ENCODE measurements around the gene DRD2.

The DRD2 gene

GRCh38 chr11:113446938-113447337 lies 28.3 kb downstream of the DRD2 start:
- H3K4me1 ChIP-seq (ENCODE audit: control insufficient read depth, insufficient read depth, low read length) = peaks cover 10% of the 10 kb centered on the region
- peaks cover 0 to 6% of the 10 kb centered on the region in 2 donors for H3K27me3 ChIP-seq (ENCODE audit: control insufficient read depth in 1 of 2, insufficient read depth in 2 of 2, low read length in 2 of 2)
- H3K9ac ChIP-seq (ENCODE audit: low read length in 2 of 2) = no peak overlapping the region
- H3K4me3 ChIP-seq (ENCODE audit: low read length in 2 of 2) = no peak overlapping the region
- H3K9me3 ChIP-seq (ENCODE audit: control insufficient read depth in 2 of 2, low read length in 2 of 2) = no peaks in the 10 kb centered on the region
- no peak overlapping the region for H3K27ac ChIP-seq (ENCODE audit: low read length)
- H3K36me3 ChIP-seq (ENCODE audit: control insufficient read depth in 2 of 2, insufficient read depth in 2 of 2, low read length in 2 of 2) = no peaks in the 10 kb centered on the region

- Histone ChIP-seq H3K27me3 (ENCODE audit: control insufficient read depth in 1 of 2, insufficient read depth in 2 of 2, low read length in 2 of 2) (peaks cover 0 to 6% of the 10 kb centered on the region in 2 donors), H3K4me3 (ENCODE audit: low read length in 2 of 2) (no peak overlapping the region), H3K36me3 (ENCODE audit: control insufficient read depth in 2 of 2, insufficient read depth in 2 of 2, low read length in 2 of 2) (no peaks in the 10 kb centered on the region), H3K27ac (ENCODE audit: low read length) (no peak overlapping the region), H3K9me3 (ENCODE audit: control insufficient read depth in 2 of 2, low read length in 2 of 2) (no peaks in the 10 kb centered on the region), H3K9ac (ENCODE audit: low read length in 2 of 2) (no peak overlapping the region), H3K4me1 (ENCODE audit: control insufficient read depth, insufficient read depth, low read length) (peaks cover 10% of the 10 kb centered on the region)
These were observed 29.1 kb downstream of the DRD2 start for GRCh38 chr11:113446112-113446511.

DNA sequence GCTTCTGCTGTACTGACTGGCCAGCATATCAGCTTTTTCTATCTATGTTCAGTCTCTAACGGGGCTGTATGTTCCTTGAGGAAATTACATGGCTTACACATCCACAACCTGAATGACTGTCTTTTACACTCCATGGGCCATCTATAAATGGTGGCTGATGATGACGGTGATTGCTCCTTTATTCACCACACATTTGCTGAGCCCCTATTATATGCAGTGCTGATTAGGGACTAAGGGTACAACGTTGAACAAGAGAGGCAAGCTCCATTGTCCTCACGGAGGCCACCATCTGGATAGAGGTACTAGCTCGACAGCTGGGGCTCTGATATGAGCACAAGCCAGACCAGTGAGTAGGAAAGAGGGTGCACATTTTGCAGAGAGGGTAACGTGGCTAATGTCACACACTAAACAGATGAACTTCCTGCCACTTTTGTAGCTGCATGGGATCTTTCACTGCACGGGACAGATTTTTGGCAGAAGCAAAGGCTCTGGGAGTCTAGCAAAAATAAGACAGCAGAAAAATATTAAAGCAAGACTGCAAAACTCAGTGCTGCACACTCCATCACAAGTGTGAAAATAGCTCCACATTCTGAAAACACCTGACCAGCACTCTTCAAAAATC lies 30.6 kb downstream of the DRD2 start:
- no peak overlapping the region for H3K4me3 ChIP-seq (ENCODE audit: low read length in 2 of 2)
- H3K27me3 ChIP-seq (ENCODE audit: control insufficient read depth in 1 of 2, insufficient read depth in 2 of 2, low read length in 2 of 2) = peaks cover 0 to 13% of the 10 kb centered on the region in 2 donors
- H3K36me3 ChIP-seq (ENCODE audit: control insufficient read depth in 2 of 2, insufficient read depth in 2 of 2, low read length in 2 of 2) = no peaks in the 10 kb centered on the region
- peaks cover 10% of the 10 kb centered on the region for H3K4me1 ChIP-seq (ENCODE audit: control insufficient read depth, insufficient read depth, low read length)
- no peak overlapping the region for H3K27ac ChIP-seq (ENCODE audit: low read length)
- no peaks in the 10 kb centered on the region for H3K9me3 ChIP-seq (ENCODE audit: control insufficient read depth in 2 of 2, low read length in 2 of 2)
- H3K9ac ChIP-seq (ENCODE audit: low read length in 2 of 2) = no peak overlapping the region

- no peak overlapping the region for H3K27ac ChIP-seq (ENCODE audit: low read length)
- H3K27me3 ChIP-seq (ENCODE audit: control insufficient read depth in 1 of 2, insufficient read depth in 2 of 2, low read length in 2 of 2) = peaks cover 0 to 10% of the 10 kb centered on the region in 2 donors
- no peaks in the 10 kb centered on the region for H3K36me3 ChIP-seq (ENCODE audit: control insufficient read depth in 2 of 2, insufficient read depth in 2 of 2, low read length in 2 of 2)
- H3K9ac ChIP-seq (ENCODE audit: low read length in 2 of 2) = no peak overlapping the region
- H3K9me3 ChIP-seq (ENCODE audit: control insufficient read depth in 2 of 2, low read length in 2 of 2) = no peaks in the 10 kb centered on the region
- H3K4me3 ChIP-seq (ENCODE audit: low read length in 2 of 2) = no peak overlapping the region
- peaks cover 4% of the 10 kb centered on the region for H3K4me1 ChIP-seq (ENCODE audit: control insufficient read depth, insufficient read depth, low read length)
These were observed 34.4 kb downstream of the DRD2 start for GRCh38 chr11:113440816-113441215.

DNA sequence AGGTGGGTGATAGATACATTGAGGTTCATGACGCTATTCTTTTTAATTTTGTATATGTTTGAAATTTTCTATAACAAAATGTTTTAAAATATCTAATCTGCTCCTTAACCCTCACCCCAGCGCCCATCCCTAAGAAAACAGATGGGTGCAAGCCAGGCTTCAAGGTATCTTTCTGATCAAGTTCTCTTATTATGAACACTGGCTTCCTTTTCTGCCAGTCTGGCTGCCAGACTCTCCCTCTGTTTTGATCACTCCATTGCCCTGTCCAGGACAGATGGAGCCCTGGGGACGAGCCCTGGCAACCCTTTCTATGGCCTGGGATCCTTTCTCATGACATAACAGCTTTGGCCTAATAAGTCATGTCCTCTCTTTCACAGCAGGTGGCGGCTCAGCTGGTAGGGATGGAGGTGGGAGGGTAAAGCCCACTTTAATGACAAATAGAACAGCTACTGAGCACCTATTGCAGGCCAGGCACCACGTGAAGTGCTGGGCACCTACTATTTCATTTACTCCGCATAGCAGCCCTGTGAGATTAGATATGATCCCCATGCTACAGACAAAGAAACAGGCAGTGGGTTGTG lies 38.4 kb downstream of the DRD2 start:
- no peak overlapping the region for H3K9ac ChIP-seq (ENCODE audit: low read length in 2 of 2)
- peaks cover 0 to 8% of the 10 kb centered on the region in 2 donors for H3K27me3 ChIP-seq (ENCODE audit: control insufficient read depth in 1 of 2, insufficient read depth in 2 of 2, low read length in 2 of 2)
- no peak overlapping the region for H3K4me3 ChIP-seq (ENCODE audit: low read length in 2 of 2)
- H3K36me3 ChIP-seq (ENCODE audit: control insufficient read depth in 2 of 2, insufficient read depth in 2 of 2, low read length in 2 of 2) = no peaks in the 10 kb centered on the region
- no peaks in the 10 kb centered on the region for H3K9me3 ChIP-seq (ENCODE audit: control insufficient read depth in 2 of 2, low read length in 2 of 2)
- H3K4me1 ChIP-seq (ENCODE audit: control insufficient read depth, insufficient read depth, low read length) = no peaks in the 10 kb centered on the region
- H3K27ac ChIP-seq (ENCODE audit: low read length) = no peak overlapping the region

GRCh38 chr11:113435190-113435968 lies 39.8 kb downstream of the DRD2 start:
- Histone ChIP-seq H3K9me3 (ENCODE audit: control insufficient read depth in 2 of 2, low read length in 2 of 2) (no peaks in the 10 kb centered on the region), H3K27ac (ENCODE audit: low read length) (no peak overlapping the region), H3K36me3 (ENCODE audit: control insufficient read depth in 2 of 2, insufficient read depth in 2 of 2, low read length in 2 of 2) (no peaks in the 10 kb centered on the region), H3K4me3 (ENCODE audit: low read length in 2 of 2) (no peak overlapping the region), H3K4me1 (ENCODE audit: control insufficient read depth, insufficient read depth, low read length) (no peaks in the 10 kb centered on the region), H3K9ac (ENCODE audit: low read length in 2 of 2) (no peak overlapping the region), H3K27me3 (ENCODE audit: control insufficient read depth in 1 of 2, insufficient read depth in 2 of 2, low read length in 2 of 2) (peaks cover 0 to 3% of the 10 kb centered on the region in 2 donors)

- H3K4me1 ChIP-seq (ENCODE audit: control insufficient read depth, insufficient read depth, low read length) = no peaks in the 10 kb centered on the region
- H3K27me3 ChIP-seq (ENCODE audit: control insufficient read depth in 1 of 2, insufficient read depth in 2 of 2, low read length in 2 of 2) = no peaks in the 10 kb centered on the region
- H3K27ac ChIP-seq (ENCODE audit: low read length) = no peak overlapping the region
- H3K4me3 ChIP-seq (ENCODE audit: low read length in 2 of 2) = no peak overlapping the region
- no peaks in the 10 kb centered on the region for H3K36me3 ChIP-seq (ENCODE audit: control insufficient read depth in 2 of 2, insufficient read depth in 2 of 2, low read length in 2 of 2)
- H3K9ac ChIP-seq (ENCODE audit: low read length in 2 of 2) = no peak overlapping the region
- no peaks in the 10 kb centered on the region for H3K9me3 ChIP-seq (ENCODE audit: control insufficient read depth in 2 of 2, low read length in 2 of 2)
These were observed 43.5 kb downstream of the DRD2 start for GRCh38 chr11:113431746-113432145.

GRCh38 chr11:113426686-113427085 lies 48.5 kb downstream of the DRD2 start:
- H3K9me3 ChIP-seq (ENCODE audit: control insufficient read depth in 2 of 2, low read length in 2 of 2) = no peaks in the 10 kb centered on the region
- H3K4me1 ChIP-seq (ENCODE audit: control insufficient read depth, insufficient read depth, low read length) = no peaks in the 10 kb centered on the region
- no peaks in the 10 kb centered on the region for H3K27me3 ChIP-seq (ENCODE audit: control insufficient read depth in 1 of 2, insufficient read depth in 2 of 2, low read length in 2 of 2)
- no peak overlapping the region for H3K9ac ChIP-seq (ENCODE audit: low read length in 2 of 2)
- no peak overlapping the region for H3K27ac ChIP-seq (ENCODE audit: low read length)
- H3K36me3 ChIP-seq (ENCODE audit: control insufficient read depth in 2 of 2, insufficient read depth in 2 of 2, low read length in 2 of 2) = no peaks in the 10 kb centered on the region
- H3K4me3 ChIP-seq (ENCODE audit: low read length in 2 of 2) = no peak overlapping the region

DNA sequence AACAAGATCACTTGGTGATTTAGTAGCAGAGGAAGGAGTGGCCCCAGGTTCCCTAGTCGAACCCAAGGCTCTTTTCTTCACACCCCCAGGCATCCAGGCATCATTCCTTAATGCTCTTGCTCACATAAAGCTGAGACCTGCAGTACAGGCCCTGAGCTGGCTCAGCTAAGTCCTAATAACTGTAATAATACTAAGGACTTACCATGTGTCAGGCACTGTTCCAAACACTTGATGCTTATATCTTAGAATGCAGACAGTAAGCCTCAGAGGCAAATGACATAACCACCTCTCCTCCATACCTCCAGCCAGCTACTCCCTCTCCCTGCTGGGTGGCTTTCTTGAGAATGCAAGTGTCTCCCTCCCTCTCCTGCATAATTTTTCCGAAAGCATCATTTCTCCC lies 54.4 kb downstream of the DRD2 start:
- Histone ChIP-seq H3K36me3 (ENCODE audit: control insufficient read depth in 2 of 2, insufficient read depth in 2 of 2, low read length in 2 of 2) (no peaks in the 10 kb centered on the region), H3K4me1 (ENCODE audit: control insufficient read depth, insufficient read depth, low read length) (no peaks in the 10 kb centered on the region), H3K9ac (ENCODE audit: low read length in 2 of 2) (no peak overlapping the region), H3K4me3 (ENCODE audit: low read length in 2 of 2) (no peak overlapping the region), H3K27ac (ENCODE audit: low read length) (no peak overlapping the region), H3K9me3 (ENCODE audit: control insufficient read depth in 2 of 2, low read length in 2 of 2) (no peaks in the 10 kb centered on the region), H3K27me3 (ENCODE audit: control insufficient read depth in 1 of 2, insufficient read depth in 2 of 2, low read length in 2 of 2) (no peaks in the 10 kb centered on the region)

- Histone ChIP-seq H3K27me3 (ENCODE audit: control insufficient read depth in 1 of 2, insufficient read depth in 2 of 2, low read length in 2 of 2) (no peaks in the 10 kb centered on the region), H3K4me1 (ENCODE audit: control insufficient read depth, insufficient read depth, low read length) (no peaks in the 10 kb centered on the region), H3K36me3 (ENCODE audit: control insufficient read depth in 2 of 2, insufficient read depth in 2 of 2, low read length in 2 of 2) (no peaks in the 10 kb centered on the region), H3K27ac (ENCODE audit: low read length) (no peak overlapping the region), H3K9me3 (ENCODE audit: control insufficient read depth in 2 of 2, low read length in 2 of 2) (no peaks in the 10 kb centered on the region), H3K9ac (ENCODE audit: low read length in 2 of 2) (no peak overlapping the region), H3K4me3 (ENCODE audit: low read length in 2 of 2) (no peak overlapping the region)
These were observed 55.7 kb downstream of the DRD2 start for GRCh38 chr11:113419454-113420003.
